ENCODE results near the gene SULF2.

- TF ChIP-seq CTCF (IDR thresholded peaks at IDR 0.05) (no peak), POLR2A (IDR thresholded peaks at IDR 0.05) (no peak)
These were observed 110.6 kb downstream of the SULF2 start for GRCh38 chr20:47674686-47675085.

Measured in testis (tissue), 2 donors.